OCI-LY1 (cell line): Measurements from ENCODE around the gene L1CAM.

Experiments
- H2AFZ ChIP-seq: fragments of 200-600 bp; sonication (generic), shearing (Covaris generic); 2 replicates; pipeline ENCODE4 v1.6.0; 2014; ENCODE audit warnings: antibody characterized with exemption, mild to moderate bottlenecking, low read length
- H3F3A ChIP-seq: fragments of 200-600 bp; sonication (generic), shearing (Covaris generic); 2 replicates; pipeline ENCODE4 v1.6.0; 2014; ENCODE audit warnings: mild to moderate bottlenecking, antibody characterized with exemption, low read length, moderate library complexity; ENCODE audit not compliant: insufficient read depth
- H3K27ac ChIP-seq: fragments of 200-600 bp; sonication (generic); 2 replicates; pipeline ENCODE4 v1.5.1; 2014; ENCODE audit warnings: low read length, mixed run types, mild to moderate bottlenecking, low read depth; ENCODE audit not compliant: poor library complexity, severe bottlenecking
- H3K27me3 ChIP-seq: fragments of 200-600 bp; sonication (generic); 2 replicates; pipeline ENCODE4 v1.6.0; 2014; ENCODE audit warnings: antibody characterized with exemption, mild to moderate bottlenecking, low read length, moderate library complexity; ENCODE audit not compliant: insufficient read depth
- H3K36me3 ChIP-seq: fragments of 200-600 bp; sonication (generic); 2 replicates; pipeline ENCODE4 v1.6.1; 2014; ENCODE audit warnings: mild to moderate bottlenecking, antibody characterized with exemption, low read length, moderate library complexity, mixed read lengths; ENCODE audit not compliant: insufficient read depth
- H3K4me1 ChIP-seq: fragments of 200-600 bp; sonication (generic); 2 replicates; pipeline ENCODE4 v1.5.1; 2014; ENCODE audit warnings: mild to moderate bottlenecking, low read length, moderate library complexity; ENCODE audit not compliant: insufficient read depth, severe bottlenecking
- H3K4me2 ChIP-seq: fragments of 200-600 bp; sonication (generic), shearing (Covaris generic); 2 replicates; pipeline ENCODE4 v1.6.1; 2014; ENCODE audit warnings: low read length
- H3K4me3 ChIP-seq: fragments of 200-600 bp; sonication (generic); 2 replicates; pipeline ENCODE4 v1.5.1; 2014; ENCODE audit warnings: low read length, low read depth, mild to moderate bottlenecking, mixed read lengths; ENCODE audit not compliant: poor library complexity, severe bottlenecking
- H3K79me2 ChIP-seq: fragments of 200-600 bp; shearing (Covaris generic); 2 replicates; pipeline ENCODE4 v1.6.1; 2016; ENCODE audit warnings: mixed run types, low read length, mixed read lengths; ENCODE audit not compliant: insufficient read depth
- H3K9ac ChIP-seq: fragments of 200-600 bp; sonication (generic), shearing (Covaris generic); 2 replicates; pipeline ENCODE4 v1.6.1; 2014; ENCODE audit warnings: mild to moderate bottlenecking, low read length, mixed read lengths
- H3K9me2 ChIP-seq: fragments of 200-600 bp; sonication (generic), shearing (Covaris generic); 2 replicates; pipeline ENCODE4 v1.6.1; 2014; ENCODE audit warnings: low read depth, mild to moderate bottlenecking, low read length, mixed read lengths
- H3K9me3 ChIP-seq: fragments of 200-600 bp; shearing (Covaris generic); 2 replicates; pipeline ENCODE4 v1.6.1; 2014; ENCODE audit warnings: low read length, mixed read lengths
- H4K20me1 ChIP-seq: fragments of 200-600 bp; sonication (generic), shearing (Covaris generic); 2 replicates; pipeline ENCODE4 v1.6.0; 2016; ENCODE audit warnings: mild to moderate bottlenecking, low read length; ENCODE audit not compliant: insufficient read depth
- EZH2 ChIP-seq: fragments of 200-600 bp; sonication (generic), shearing (Covaris generic); IDR thresholded peaks from 2 replicates; pipeline ENCODE4 v1.8.0; 2017; ENCODE audit warnings: borderline replicate concordance, mixed run types, mild to moderate bottlenecking, antibody characterized with exemption, low read length, moderate library complexity, mixed read lengths
- TF ChIP-seq, protein P1 (sequence below): fragments of 200-600 bp; sonication (generic), shearing (Covaris generic); IDR thresholded peaks from 2 replicates; pipeline ENCODE4 v1.5.1; 2017; ENCODE audit warnings: mild to moderate bottlenecking, antibody characterized with exemption, low read length, moderate library complexity, mixed read lengths

Gene L1CAM

DNA sequence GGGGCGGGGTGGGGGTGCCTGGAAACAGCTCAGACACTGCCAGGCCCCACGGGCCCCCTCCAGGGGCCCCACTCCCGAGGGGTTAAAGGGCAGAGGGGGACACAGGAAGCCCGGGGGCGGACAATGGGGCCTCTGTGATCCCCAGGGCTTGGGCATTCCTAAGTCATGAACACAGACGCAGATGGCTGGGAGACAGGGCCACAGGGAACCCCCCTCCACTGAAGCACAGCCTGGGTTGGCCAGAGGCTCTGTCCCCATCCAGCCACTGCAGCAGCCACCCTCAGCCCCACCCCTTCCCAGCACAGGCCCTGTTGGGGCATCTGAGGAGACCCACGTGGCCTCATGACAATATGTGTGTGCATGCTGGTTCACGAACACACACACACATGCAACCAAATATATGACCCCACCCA, 3.9 kb downstream of the L1CAM start:
- Histone ChIP-seq H3K4me1 (no peaks in the 10 kb centered on the region), H3K36me3 (no peaks in the 10 kb centered on the region), H3K79me2 (no peaks in the 10 kb centered on the region), H3F3A (no peaks in the 10 kb centered on the region), H3K4me2 (no peak overlapping the region), H2AFZ (no peak overlapping the region), H3K9me3 (no peaks in the 10 kb centered on the region), H3K9me2 (no peaks in the 10 kb centered on the region), H3K4me3 (no peak overlapping the region), H3K27ac (no peak overlapping the region), H4K20me1 (no peaks in the 10 kb centered on the region), H3K9ac (no peak overlapping the region), H3K27me3 (no peaks in the 10 kb centered on the region)
- TF ChIP-seq EZH2 = no peak
- TF ChIP-seq, protein P1, sequence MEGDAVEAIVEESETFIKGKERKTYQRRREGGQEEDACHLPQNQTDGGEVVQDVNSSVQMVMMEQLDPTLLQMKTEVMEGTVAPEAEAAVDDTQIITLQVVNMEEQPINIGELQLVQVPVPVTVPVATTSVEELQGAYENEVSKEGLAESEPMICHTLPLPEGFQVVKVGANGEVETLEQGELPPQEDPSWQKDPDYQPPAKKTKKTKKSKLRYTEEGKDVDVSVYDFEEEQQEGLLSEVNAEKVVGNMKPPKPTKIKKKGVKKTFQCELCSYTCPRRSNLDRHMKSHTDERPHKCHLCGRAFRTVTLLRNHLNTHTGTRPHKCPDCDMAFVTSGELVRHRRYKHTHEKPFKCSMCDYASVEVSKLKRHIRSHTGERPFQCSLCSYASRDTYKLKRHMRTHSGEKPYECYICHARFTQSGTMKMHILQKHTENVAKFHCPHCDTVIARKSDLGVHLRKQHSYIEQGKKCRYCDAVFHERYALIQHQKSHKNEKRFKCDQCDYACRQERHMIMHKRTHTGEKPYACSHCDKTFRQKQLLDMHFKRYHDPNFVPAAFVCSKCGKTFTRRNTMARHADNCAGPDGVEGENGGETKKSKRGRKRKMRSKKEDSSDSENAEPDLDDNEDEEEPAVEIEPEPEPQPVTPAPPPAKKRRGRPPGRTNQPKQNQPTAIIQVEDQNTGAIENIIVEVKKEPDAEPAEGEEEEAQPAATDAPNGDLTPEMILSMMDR = no peak

DNA sequence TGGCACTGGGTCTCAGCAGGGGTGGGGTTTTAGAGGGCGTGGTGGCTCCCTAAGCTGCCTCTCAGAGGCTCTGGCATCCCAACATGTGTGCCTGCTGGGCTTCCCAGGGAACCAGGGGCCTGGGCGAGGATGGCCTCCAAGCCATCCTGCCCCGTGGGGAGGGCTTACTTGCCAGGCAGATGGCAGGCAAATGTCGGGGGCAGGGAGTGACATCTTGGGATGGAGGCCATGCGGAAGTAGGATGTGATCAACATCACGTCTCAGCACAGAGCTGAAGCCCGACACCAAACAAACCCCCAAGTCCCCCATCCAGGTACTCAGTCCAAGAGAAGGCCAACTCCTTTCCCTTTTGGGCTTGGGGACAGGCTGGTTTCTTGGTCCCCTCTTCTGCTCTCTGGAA, 4.7 kb downstream of the L1CAM start:
- no peak overlapping the region for H3K4me3 ChIP-seq
- H3K4me2 ChIP-seq = no peak overlapping the region
- H3K9ac ChIP-seq = no peak overlapping the region
- no peak overlapping the region for H3K27ac ChIP-seq
- H3K4me1 ChIP-seq = no peaks in the 10 kb centered on the region
- no peaks in the 10 kb centered on the region for H3K36me3 ChIP-seq
- H3K9me2 ChIP-seq = no peaks in the 10 kb centered on the region
- H3F3A ChIP-seq = no peaks in the 10 kb centered on the region
- H2AFZ ChIP-seq = no peak overlapping the region
- no peaks in the 10 kb centered on the region for H4K20me1 ChIP-seq
- H3K9me3 ChIP-seq = no peaks in the 10 kb centered on the region
- H3K27me3 ChIP-seq = no peaks in the 10 kb centered on the region
- no peak for TF ChIP-seq EZH2
- TF ChIP-seq, protein P1 = no peak
- H3K79me2 ChIP-seq = no peaks in the 10 kb centered on the region

DNA sequence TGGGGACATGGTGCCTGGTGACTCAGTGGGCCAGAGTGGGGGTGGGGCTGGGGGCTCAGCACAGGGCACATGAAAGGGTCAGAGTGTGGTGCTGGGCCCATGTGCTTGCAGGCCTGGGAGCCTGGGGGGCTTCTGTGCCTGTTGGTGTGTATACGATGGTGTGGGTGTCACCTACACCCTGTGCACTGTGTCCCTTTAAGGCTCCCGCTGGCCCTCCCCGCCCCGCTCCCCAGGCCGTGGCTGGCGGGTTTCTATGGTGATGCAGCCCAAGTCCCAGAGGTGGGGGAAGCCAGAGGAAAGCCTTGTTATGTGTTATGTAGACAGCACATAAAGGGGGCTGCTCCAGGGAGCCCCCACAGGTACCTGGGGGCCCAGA, 5.5 kb downstream of the L1CAM start:
- H3K4me3 ChIP-seq = no peak overlapping the region
- H3F3A ChIP-seq = no peaks in the 10 kb centered on the region
- no peak overlapping the region for H2AFZ ChIP-seq
- H3K79me2 ChIP-seq = no peaks in the 10 kb centered on the region
- H3K27ac ChIP-seq = no peak overlapping the region
- no peak overlapping the region for H3K4me2 ChIP-seq
- no peaks in the 10 kb centered on the region for H3K9me2 ChIP-seq
- H3K36me3 ChIP-seq = no peaks in the 10 kb centered on the region
- H3K9ac ChIP-seq = no peak overlapping the region
- no peaks in the 10 kb centered on the region for H3K27me3 ChIP-seq
- TF ChIP-seq, protein P1 = no peak
- TF ChIP-seq EZH2 = no peak
- H3K4me1 ChIP-seq = no peaks in the 10 kb centered on the region
- no peaks in the 10 kb centered on the region for H3K9me3 ChIP-seq
- H4K20me1 ChIP-seq = no peaks in the 10 kb centered on the region
